GM23248 (cell line): ENCODE measurements around the gene BAIAP2L2. TPM values are rescaled to one million over a fixed set of nuclear protein-coding genes. Genes with fewer than 3 reads are reported as not detected.
A peak's percentile ranks its signal among the peaks of the same experiment; 100 is the strongest.

Experiments used
- DNase-seq: peaks from one replicate; pipeline ENCODE4 v3.0.0-alpha.2; 2015
- H2AFZ ChIP-seq: fragments of 200-600 bp; sonication (generic); 2 replicates; pipeline ENCODE4 v1.6.1; 2016; ENCODE audit warnings: antibody characterized with exemption
- H3F3A ChIP-seq: fragments of 200-600 bp; sonication (generic); 2 replicates; pipeline ENCODE4 v1.6.1; 2016; ENCODE audit warnings: mild to moderate bottlenecking, antibody characterized with exemption, mixed run types; ENCODE audit not compliant: insufficient read depth
- H3K27ac ChIP-seq: fragments of 200-600 bp; sonication (generic); 2 replicates; pipeline ENCODE4 v1.5.1; 2016; ENCODE audit warnings: mild to moderate bottlenecking
- H3K27me3 ChIP-seq: fragments of 200-600 bp; sonication (generic); replicated peaks from 2 replicates; pipeline ENCODE4 v1.6.1; 2016; ENCODE audit warnings: mild to moderate bottlenecking; ENCODE audit not compliant: insufficient read depth
- H3K36me3 ChIP-seq: fragments of 200-600 bp; sonication (generic); 2 replicates; pipeline ENCODE4 v1.6.1; 2016; ENCODE audit warnings: low read depth, mild to moderate bottlenecking
- H3K4me1 ChIP-seq: fragments of 200-600 bp; sonication (generic); 2 replicates; pipeline ENCODE4 v1.6.1; 2016; ENCODE audit warnings: mild to moderate bottlenecking; ENCODE audit not compliant: insufficient read depth
- H3K4me2 ChIP-seq: fragments of 200-600 bp; sonication (generic); one replicate; pipeline ENCODE4 v1.6.1; 2016; ENCODE audit warnings: mild to moderate bottlenecking; ENCODE audit not compliant: unreplicated experiment
- H3K4me3 ChIP-seq: fragments of 200-600 bp; sonication (generic); 2 replicates; pipeline ENCODE4 v1.5.1; 2016; ENCODE audit warnings: mild to moderate bottlenecking
- H3K79me2 ChIP-seq: fragments of 200-600 bp; sonication (generic); 2 replicates; pipeline ENCODE4 v1.6.1; 2016; ENCODE audit warnings: mild to moderate bottlenecking; ENCODE audit not compliant: insufficient read depth
- H3K9ac ChIP-seq: fragments of 200-600 bp; sonication (generic); 2 replicates; pipeline ENCODE4 v1.6.1; 2016; ENCODE audit warnings: mild to moderate bottlenecking
- H3K9me2 ChIP-seq: fragments of 200-600 bp; sonication (generic); 2 replicates; pipeline ENCODE4 v1.6.1; 2016; ENCODE audit warnings: mixed run types, mild to moderate bottlenecking, moderate library complexity; ENCODE audit not compliant: insufficient read depth
- H3K9me3 ChIP-seq: fragments of 200-600 bp; sonication (generic); one replicate; pipeline ENCODE4 v1.6.1; 2017; ENCODE audit warnings: low read depth
- H4K20me1 ChIP-seq: fragments of 200-600 bp; sonication (generic); 2 replicates; pipeline ENCODE4 v1.6.0; 2016; ENCODE audit not compliant: insufficient read depth
- EZH2 ChIP-seq: fragments of 200-600 bp; sonication (generic); IDR thresholded peaks from 2 replicates; pipeline ENCODE4 v1.6.1; 2018; ENCODE audit warnings: antibody characterized with exemption, mild to moderate bottlenecking; ENCODE audit not compliant: insufficient read depth, poor library complexity, severe bottlenecking
- EZH2phosphoT487 ChIP-seq: fragments of 200-600 bp; sonication (generic); IDR thresholded peaks from 2 replicates; pipeline ENCODE4 v1.6.1; 2018; ENCODE audit warnings: antibody characterized with exemption, moderate library complexity, mild to moderate bottlenecking, low read depth; ENCODE audit not compliant: insufficient read depth
- WGBS, 2 experiments: methylation state at CpG; one replicate each; pipeline ENCODE4 v1.1.6; 2015 to 2017; ENCODE audit warnings: low lambda C conversion rate in 2 of 2, low coverage in 1 of 2; ENCODE audit errors: missing lambda C conversion rate in 2 of 2; 5-methylcytosine and 5-hydroxymethylcytosine counted together
- in situ Hi-C: fragments of 300-500 bp; cut with MboI; formaldehyde crosslinking; loops from 2 replicates; pipeline ENCODE4 v1.15.0; 2020
- polyA plus RNA-seq: library from polyadenylated mRNA; unstranded; fragments of >200 nt; fragmentation: Nextera tagmentation; extraction: Ambion mirVana; gene quantifications from 2 replicates; pipeline ENCODE4 v1.2.1, GENCODE V29; 2016
- total RNA-seq: library from RNA; depleted of rRNA; stranded (reverse); fragments of >200 nt; shearing (Covaris generic); gene quantifications from 2 replicates; pipeline ENCODE4 v1.2.3, GENCODE V29; 2014

BAIAP2L2 gene
- total and polyA plus RNA-seq, 2 experiments from 2014 or later = 12.6 to 13.4 TPM

DNA sequence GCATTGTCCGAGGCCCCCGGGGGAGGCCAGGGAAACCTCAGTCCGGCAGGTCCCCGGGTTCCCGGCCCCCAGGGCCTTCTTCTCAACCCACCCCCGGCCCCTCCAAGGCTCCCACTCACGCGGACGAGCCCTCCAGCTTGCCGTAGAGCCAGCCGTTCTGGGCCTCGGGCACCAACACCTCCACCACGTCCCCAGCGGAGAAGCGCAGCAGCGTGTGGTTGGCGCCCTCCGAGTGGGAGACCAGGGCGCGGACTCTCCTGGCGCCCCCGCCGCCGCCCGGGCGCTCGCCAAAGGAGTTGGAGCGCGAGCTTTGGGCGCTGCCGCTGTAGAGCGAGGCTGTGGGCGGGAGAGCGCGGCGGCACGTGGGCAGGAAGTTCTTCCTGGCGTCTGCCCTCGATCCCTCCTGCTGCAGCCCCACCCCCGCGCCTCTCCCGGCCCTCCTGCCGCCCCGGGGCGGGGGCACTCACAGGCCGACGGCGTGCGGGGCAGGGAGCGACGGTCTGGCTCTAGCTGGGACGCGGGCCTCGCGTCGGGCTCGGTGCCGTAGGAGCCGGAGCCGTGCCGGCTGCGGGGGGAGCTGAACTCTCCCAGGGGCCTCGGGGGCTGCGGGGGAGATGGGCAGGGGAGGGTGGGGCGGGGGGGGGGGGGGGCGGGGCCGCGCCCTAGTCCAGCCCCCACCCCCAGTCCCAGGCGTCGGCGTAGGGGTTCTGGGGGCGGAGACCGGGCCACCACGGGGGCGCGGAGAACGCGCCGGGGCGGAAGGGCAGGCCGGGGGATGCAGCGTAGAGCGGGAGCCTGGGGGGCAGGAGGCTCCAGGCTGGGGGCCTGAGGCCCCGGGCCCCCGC is 21.6 kb downstream of the BAIAP2L2 start:
- peak overlapping the region; percentile 82 for H3K4me2 ChIP-seq
- peak overlapping the region; percentile 75 for H3K4me3 ChIP-seq
- no peaks in the 10 kb centered on the region for H3K36me3 ChIP-seq
- peaks cover 9% of the 10 kb centered on the region; the same call in 1 of the 2 replicates for H3F3A ChIP-seq
- H3K9me3 ChIP-seq = no peaks in the 10 kb centered on the region
- in situ Hi-C loops = no loop called here
- no peak overlapping the region for H3K27ac ChIP-seq
- peak overlapping the region; percentile 70 for H3K9ac ChIP-seq
- H2AFZ ChIP-seq = peak overlapping the region; percentile 71
- H3K9me2 ChIP-seq = no peaks in the 10 kb centered on the region
- WGBS, 2 experiments = 4 to 11% methylated on average over 39 to 62 of the region's 85 CpGs
- no peaks in the 10 kb centered on the region for H4K20me1 ChIP-seq
- TF ChIP-seq EZH2 (no peak), EZH2phosphoT487 (no peak)
- H3K27me3 ChIP-seq = no peaks in the 10 kb centered on the region
- no peaks in the 10 kb centered on the region for H3K4me1 ChIP-seq
- H3K79me2 ChIP-seq = no peaks in the 10 kb centered on the region
- peak; percentile 70 for DNase-seq

DNA sequence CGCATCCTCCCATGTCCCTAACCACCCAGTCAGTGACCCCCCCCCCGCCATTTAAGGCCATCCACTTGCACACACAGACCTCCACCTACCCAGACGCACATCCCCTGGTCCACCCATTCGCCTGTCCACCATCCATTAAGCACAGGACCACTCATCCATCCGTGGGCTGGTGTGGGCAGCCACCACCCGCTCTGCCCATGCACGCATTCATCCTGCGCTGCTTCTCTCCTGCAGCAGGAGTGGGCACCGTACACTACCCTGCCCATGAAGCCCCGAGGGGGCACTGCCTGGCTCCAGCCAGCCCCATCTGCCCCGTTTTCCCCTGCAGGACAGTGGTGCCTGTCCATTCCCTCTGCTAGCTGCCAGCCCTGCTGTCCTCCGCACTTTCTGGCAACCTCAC is 22.6 kb downstream of the BAIAP2L2 start:
- DNase-seq = no peak

DNA sequence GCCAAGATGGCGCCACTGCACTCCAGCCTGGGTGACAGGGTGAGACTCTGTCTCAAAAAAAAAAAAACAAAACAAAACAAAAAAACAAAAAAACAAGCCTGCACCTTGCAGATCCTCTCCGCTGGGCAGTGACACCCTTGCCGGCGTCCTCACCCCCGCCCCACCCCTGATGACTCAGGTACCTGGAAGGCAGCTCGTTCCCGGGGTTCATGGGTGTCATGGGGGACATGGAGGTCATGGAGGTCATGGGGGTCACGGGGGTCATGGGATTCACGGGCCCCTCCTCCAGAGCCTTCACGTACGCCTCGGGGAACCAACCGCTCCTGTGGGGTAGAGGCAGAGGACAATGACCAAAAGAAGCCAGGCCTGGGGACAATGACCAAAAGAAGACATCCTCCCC is 23.5 kb downstream of the BAIAP2L2 start:
- Histone ChIP-seq H3K79me2 (no peaks in the 10 kb centered on the region), H4K20me1 (no peaks in the 10 kb centered on the region), H3F3A (peaks cover 9% of the 10 kb centered on the region; the same call in 1 of the 2 replicates), H2AFZ (no peak overlapping the region), H3K9me3 (no peaks in the 10 kb centered on the region), H3K4me2 (no peak overlapping the region), H3K4me1 (no peaks in the 10 kb centered on the region), H3K27ac (no peak overlapping the region), H3K27me3 (no peaks in the 10 kb centered on the region), H3K9me2 (no peaks in the 10 kb centered on the region), H3K9ac (no peak overlapping the region), H3K4me3 (no peak overlapping the region), H3K36me3 (no peaks in the 10 kb centered on the region)
- in situ Hi-C loops = no loop called here
- no peak for DNase-seq
- TF ChIP-seq EZH2 (no peak), EZH2phosphoT487 (no peak)
- WGBS, 2 experiments = 87 to 91% methylated on average over 13 of the region's 13 CpGs

More for the DNA sequence above, 22.6 kb downstream of the BAIAP2L2 start:
- Histone ChIP-seq H3K9me2 (no peaks in the 10 kb centered on the region), H3K79me2 (no peaks in the 10 kb centered on the region), H3K36me3 (no peaks in the 10 kb centered on the region), H3K9ac (no peak overlapping the region), H3K4me1 (no peaks in the 10 kb centered on the region), H4K20me1 (no peaks in the 10 kb centered on the region), H3K9me3 (no peaks in the 10 kb centered on the region), H3K4me3 (peak overlapping the region; percentile 75), H3K27me3 (no peaks in the 10 kb centered on the region), H3K27ac (no peak overlapping the region), H3F3A (peaks cover 9% of the 10 kb centered on the region; the same call in 1 of the 2 replicates), H3K4me2 (peak overlapping the region; percentile 82), H2AFZ (no peak overlapping the region)
- in situ Hi-C loops = no loop called here
- no peak for TF ChIP-seq EZH2
- 75 to 76% methylated on average over 10 to 12 of the region's 12 CpGs for WGBS, 2 experiments

DNA sequence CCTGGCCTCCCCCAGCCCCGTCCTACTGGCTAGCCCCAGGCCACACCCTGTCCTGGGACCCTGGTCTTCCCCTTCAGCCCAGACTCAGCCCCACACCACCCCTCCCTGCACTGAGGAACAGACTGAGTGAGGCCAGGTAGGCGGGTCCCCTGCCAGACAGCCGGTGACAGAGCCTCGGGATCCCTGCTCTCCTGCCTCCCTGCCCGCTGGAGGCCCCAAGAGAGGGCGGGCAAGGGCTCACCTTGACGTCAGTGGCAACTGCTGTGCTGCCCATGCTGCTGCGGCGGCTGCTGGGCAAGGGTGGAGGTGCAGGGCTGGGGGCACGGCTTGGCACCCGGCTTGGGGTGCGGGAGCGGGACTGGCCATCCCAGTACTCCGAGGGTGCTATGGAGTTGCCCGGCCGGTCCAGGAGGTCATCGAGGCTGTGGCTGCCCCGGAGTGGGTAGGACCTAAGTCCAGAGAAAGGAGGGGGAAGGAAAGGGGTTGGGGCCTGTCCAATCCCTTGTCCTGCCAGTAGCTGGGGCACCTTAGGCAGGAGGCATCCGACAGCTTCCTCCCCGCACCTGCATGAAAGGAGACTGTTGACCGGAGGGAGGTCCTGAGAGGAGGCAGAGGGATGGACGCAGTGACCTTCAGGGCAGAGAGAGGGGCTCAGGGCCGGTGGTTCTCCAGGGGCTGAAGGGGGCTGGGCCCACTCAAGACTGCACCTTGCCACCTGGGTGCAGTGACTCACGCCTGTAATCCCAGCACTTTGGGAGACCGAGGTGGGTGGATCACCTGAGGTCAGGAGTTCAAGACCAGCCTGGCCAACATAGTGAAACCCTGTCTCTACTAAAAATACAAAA is 24.3 kb downstream of the BAIAP2L2 start:
- Histone ChIP-seq H3K36me3 (no peaks in the 10 kb centered on the region), H3K27ac (no peak overlapping the region)
- in situ Hi-C loops = no loop called here

More for the DNA sequence above, 24.3 kb downstream of the BAIAP2L2 start:
- Histone ChIP-seq H3K9me2 (no peaks in the 10 kb centered on the region), H4K20me1 (no peaks in the 10 kb centered on the region), H3K4me2 (no peak overlapping the region), H3K9me3 (no peaks in the 10 kb centered on the region), H3K4me1 (no peaks in the 10 kb centered on the region), H3K79me2 (no peaks in the 10 kb centered on the region), H3F3A (peaks cover 2% of the 10 kb centered on the region; the same call in 1 of the 2 replicates), H3K9ac (no peak overlapping the region), H3K27me3 (no peaks in the 10 kb centered on the region), H2AFZ (no peak overlapping the region), H3K4me3 (no peak overlapping the region)
- TF ChIP-seq EZH2 (no peak), EZH2phosphoT487 (no peak)
- DNase-seq = no peak
- WGBS, 2 experiments = 90% methylated on average over 17 to 25 of the region's 25 CpGs
